ENCODE measurements around the gene CYP21A2.
"Not testable (repeated sequence)": the region's sequence is repeated elsewhere in the genome, so short reads cannot be mapped to it uniquely, and the experiment has no call there.

Gene CYP21A2

GRCh38 chr6:32037598-32038524 lies at the start of gene CYP21A2:
CYP21A2 (plus strand) TSS chr6:32038415; CDS start chr6:32038423, 8 bp downstream.
- H3K27ac ChIP-seq; DNase-seq (ENCODE audit: low spot score); POLR2A ChIA-PET (ENCODE audit: low non-redundant PET): not testable (repeated sequence)
- CTCF ChIA-PET: interaction anchor here (0.8 kb wide), 1 partner anchor 81 kb away, joined by 3 read pairs; no protein-coding TSS in a partner anchor

GRCh38 chr6:31989363-31989762 lies 48.9 kb upstream of the CYP21A2 start:
- POLR2A ChIA-PET (ENCODE audit: low non-redundant PET); H3K27ac ChIP-seq; DNase-seq (ENCODE audit: low spot score); CTCF ChIA-PET: not testable (repeated sequence)

- DNase-seq (ENCODE audit: low spot score); H3K27ac ChIP-seq; POLR2A ChIA-PET (ENCODE audit: low non-redundant PET); CTCF ChIA-PET: not testable (repeated sequence)
Observed at GRCh38 chr6:31994421-31994820, 43.8 kb upstream of the CYP21A2 start.

GRCh38 chr6:31996385-31996784 lies 41.8 kb upstream of the CYP21A2 start:
- DNase-seq (ENCODE audit: low spot score); H3K27ac ChIP-seq; CTCF ChIA-PET; POLR2A ChIA-PET (ENCODE audit: low non-redundant PET): not testable (repeated sequence)

- CTCF ChIA-PET; DNase-seq (ENCODE audit: low spot score); H3K27ac ChIP-seq; POLR2A ChIA-PET (ENCODE audit: low non-redundant PET): not testable (repeated sequence)
Observed at GRCh38 chr6:32002546-32003268, 35.5 kb upstream of the CYP21A2 start.

GRCh38 chr6:32003301-32003700 lies 34.9 kb upstream of the CYP21A2 start:
- H3K27ac ChIP-seq; DNase-seq (ENCODE audit: low spot score); POLR2A ChIA-PET (ENCODE audit: low non-redundant PET); CTCF ChIA-PET: not testable (repeated sequence)

GRCh38 chr6:32004393-32004792 lies 33.8 kb upstream of the CYP21A2 start:
- DNase-seq (ENCODE audit: low spot score); H3K27ac ChIP-seq; CTCF ChIA-PET; POLR2A ChIA-PET (ENCODE audit: low non-redundant PET): not testable (repeated sequence)

GRCh38 chr6:32004864-32005537 lies 33.2 kb upstream of the CYP21A2 start:
- H3K27ac ChIP-seq; POLR2A ChIA-PET (ENCODE audit: low non-redundant PET); DNase-seq (ENCODE audit: low spot score); CTCF ChIA-PET: not testable (repeated sequence)

GRCh38 chr6:32005538-32005880 lies 32.7 kb upstream of the CYP21A2 start:
- DNase-seq (ENCODE audit: low spot score); H3K27ac ChIP-seq; CTCF ChIA-PET; POLR2A ChIA-PET (ENCODE audit: low non-redundant PET): not testable (repeated sequence)

- POLR2A ChIA-PET (ENCODE audit: low non-redundant PET); CTCF ChIA-PET; H3K27ac ChIP-seq; DNase-seq (ENCODE audit: low spot score): not testable (repeated sequence)
Observed at GRCh38 chr6:32005991-32006529, 32.2 kb upstream of the CYP21A2 start.

GRCh38 chr6:32007086-32007485 lies 31.1 kb upstream of the CYP21A2 start:
- H3K27ac ChIP-seq; POLR2A ChIA-PET (ENCODE audit: low non-redundant PET); DNase-seq (ENCODE audit: low spot score); CTCF ChIA-PET: not testable (repeated sequence)

- DNase-seq (ENCODE audit: low spot score); H3K27ac ChIP-seq; CTCF ChIA-PET; POLR2A ChIA-PET (ENCODE audit: low non-redundant PET): not testable (repeated sequence)
Observed at GRCh38 chr6:32008037-32008436, 30.2 kb upstream of the CYP21A2 start.

GRCh38 chr6:32008616-32009015 lies 29.6 kb upstream of the CYP21A2 start:
- H3K27ac ChIP-seq; POLR2A ChIA-PET (ENCODE audit: low non-redundant PET); DNase-seq (ENCODE audit: low spot score); CTCF ChIA-PET: not testable (repeated sequence)

GRCh38 chr6:32009537-32009936 lies 28.7 kb upstream of the CYP21A2 start:
- H3K27ac ChIP-seq; DNase-seq (ENCODE audit: low spot score); CTCF ChIA-PET; POLR2A ChIA-PET (ENCODE audit: low non-redundant PET): not testable (repeated sequence)

GRCh38 chr6:32010856-32011530 lies 27.2 kb upstream of the CYP21A2 start:
- DNase-seq (ENCODE audit: low spot score); CTCF ChIA-PET; H3K27ac ChIP-seq; POLR2A ChIA-PET (ENCODE audit: low non-redundant PET): not testable (repeated sequence)

- H3K27ac ChIP-seq; DNase-seq (ENCODE audit: low spot score); CTCF ChIA-PET; POLR2A ChIA-PET (ENCODE audit: low non-redundant PET): not testable (repeated sequence)
Observed at GRCh38 chr6:32012941-32013617, 25.1 kb upstream of the CYP21A2 start.

All from RWPE1 (cell line).